Psoas muscle (tissue), 8 donors: ENCODE results near the gene FCRL2. TPM values are rescaled to one million over a fixed set of nuclear protein-coding genes. Genes with fewer than 3 reads are reported as not detected.

Experiments used
- ATAC-seq, 4 donors: fragments of 200-7000 bp; cut with Tn5 transposase; one replicate each; pipeline ENCODE4 v1.9.1; 2020; ENCODE audit warnings: moderate library complexity in 3 of 4, mild to moderate bottlenecking in 2 of 4
- DNase-seq, 2 donors: peaks; one replicate each; pipeline ENCODE4 v3.0.0-alpha.2; 2020
- H3K27ac ChIP-seq: fragments of 200-600 bp; one replicate; pipeline ENCODE4 v1.8.0; 2022
- H3K27me3 ChIP-seq, 3 donors: fragments of 200-600 bp in 1 of 3; one replicate each; pipeline versions ENCODE4 v1.6.1 to v1.8.0; 2013 to 2022; ENCODE audit warnings: low read length in 2 of 3, mild to moderate bottlenecking in 2 of 3, moderate library complexity in 1 of 3; ENCODE audit not compliant: insufficient read depth in 3 of 3
- H3K36me3 ChIP-seq, 2 donors: fragments of 200-600 bp in 1 of 2; one replicate each; pipeline versions ENCODE4 v1.6.1 to v1.8.0; 2013 to 2022; ENCODE audit warnings: low read depth in 1 of 2, mild to moderate bottlenecking in 1 of 2, moderate library complexity in 1 of 2; ENCODE audit not compliant: insufficient read depth in 1 of 2
- H3K4me1 ChIP-seq: fragments of 200-600 bp; one replicate; pipeline ENCODE4 v1.8.0; 2022
- H3K4me3 ChIP-seq: fragments of 200-600 bp; one replicate; pipeline ENCODE4 v1.8.0; 2022; ENCODE audit warnings: mild to moderate bottlenecking
- H3K9me3 ChIP-seq: fragments of 200-600 bp; one replicate; pipeline ENCODE4 v1.8.0; 2022
- WGBS, 3 donors: extraction: QIAGEN DNeasy Blood & Tissue Kit; methylation state at CpG; one replicate each; pipeline versions ENCODE4 v1.1.6 to v1.1.7; 2013; 5-methylcytosine and 5-hydroxymethylcytosine counted together
- intact Hi-C, 2 donors: fragments of 100-400 bp; cut with DNase I; formaldehyde crosslinking; loops; one replicate each; pipeline versions ENCODE4 v1.11.0 to v1.14.2; 2022
- polyA plus RNA-seq, 3 donors: library from polyadenylated mRNA; stranded (reverse); fragments of 200-250 nt; gene quantifications; one replicate each; pipeline ENCODE4 v1.2.3, GENCODE V29; 2013
- total RNA-seq, 4 donors: library from RNA; stranded (reverse); fragmentation: NEBNext Ultra II Directional in 2 of 4; extraction: Animal tissue kit (Norgen Biotek cat#: 25700) in 2 of 4; gene quantifications; one replicate each; pipeline versions ENCODE4 v1.2.1 to v1.2.4, GENCODE V29; 2021 to 2023
- TF ChIP-seq, protein P1 (sequence below): fragments of 200-600 bp; IDR thresholded peaks from one replicate; pipeline ENCODE4 v1.8.0; 2022; ENCODE audit warnings: antibody characterized with exemption
- donor health status: healthy with polysubstance abuse.
- donor health status: DM: no; HTN: no; CAD: no; lungs with moderate emphysema.
- donor health status: Bipolar disorder and iron deficiency.
- donor health status: healthy.
- donor health status: DM: yes; HTN: yes; CAD: no.
- donor health status: DM: no; HTN: no; CAD: no.
- donor health status: DM: no; HTN: no; CAD: no.
- donor health status: DM: yes; HTN: yes; CAD: no.

The FCRL2 gene
- total and polyA plus RNA-seq, 7 donors = 0.03 to 0.17 TPM; not detected in 5

DNA sequence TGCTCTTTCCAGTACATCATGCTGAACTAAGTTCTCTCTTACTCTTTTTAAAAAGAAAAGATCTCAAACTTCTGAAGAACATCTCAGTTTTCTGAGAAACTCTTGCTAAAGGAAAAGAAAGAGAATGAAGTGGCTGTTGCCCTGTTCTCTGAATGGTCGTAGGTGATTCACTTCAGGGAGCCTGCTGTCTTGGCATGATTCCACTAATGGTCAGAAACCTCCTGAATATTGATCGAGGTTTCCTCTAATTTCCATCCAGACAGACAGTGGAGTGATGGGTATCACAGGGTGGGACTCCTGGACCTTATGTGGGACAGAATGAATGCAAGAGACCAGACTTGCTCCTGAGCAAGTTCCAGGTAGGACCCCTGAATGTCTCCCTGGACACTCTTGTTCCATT lies 2.5 kb downstream of the FCRL2 start:
- TF ChIP-seq, protein P1, sequence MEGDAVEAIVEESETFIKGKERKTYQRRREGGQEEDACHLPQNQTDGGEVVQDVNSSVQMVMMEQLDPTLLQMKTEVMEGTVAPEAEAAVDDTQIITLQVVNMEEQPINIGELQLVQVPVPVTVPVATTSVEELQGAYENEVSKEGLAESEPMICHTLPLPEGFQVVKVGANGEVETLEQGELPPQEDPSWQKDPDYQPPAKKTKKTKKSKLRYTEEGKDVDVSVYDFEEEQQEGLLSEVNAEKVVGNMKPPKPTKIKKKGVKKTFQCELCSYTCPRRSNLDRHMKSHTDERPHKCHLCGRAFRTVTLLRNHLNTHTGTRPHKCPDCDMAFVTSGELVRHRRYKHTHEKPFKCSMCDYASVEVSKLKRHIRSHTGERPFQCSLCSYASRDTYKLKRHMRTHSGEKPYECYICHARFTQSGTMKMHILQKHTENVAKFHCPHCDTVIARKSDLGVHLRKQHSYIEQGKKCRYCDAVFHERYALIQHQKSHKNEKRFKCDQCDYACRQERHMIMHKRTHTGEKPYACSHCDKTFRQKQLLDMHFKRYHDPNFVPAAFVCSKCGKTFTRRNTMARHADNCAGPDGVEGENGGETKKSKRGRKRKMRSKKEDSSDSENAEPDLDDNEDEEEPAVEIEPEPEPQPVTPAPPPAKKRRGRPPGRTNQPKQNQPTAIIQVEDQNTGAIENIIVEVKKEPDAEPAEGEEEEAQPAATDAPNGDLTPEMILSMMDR = no peak
- no peaks in the 10 kb centered on the region for H3K36me3 ChIP-seq
- 58 to 68% (median 58%) methylated on average over 2 of the region's 2 CpGs for WGBS, 3 donors
- ATAC-seq (no peak), DNase-seq (no peak)
- H3K27me3 ChIP-seq = no peaks in the 10 kb centered on the region
- H3K27ac ChIP-seq = no peak overlapping the region
- no peak overlapping the region for H3K4me3 ChIP-seq
- no peaks in the 10 kb centered on the region for H3K9me3 ChIP-seq
- H3K4me1 ChIP-seq = no peaks in the 10 kb centered on the region
- intact Hi-C loops = no loop called here

DNA sequence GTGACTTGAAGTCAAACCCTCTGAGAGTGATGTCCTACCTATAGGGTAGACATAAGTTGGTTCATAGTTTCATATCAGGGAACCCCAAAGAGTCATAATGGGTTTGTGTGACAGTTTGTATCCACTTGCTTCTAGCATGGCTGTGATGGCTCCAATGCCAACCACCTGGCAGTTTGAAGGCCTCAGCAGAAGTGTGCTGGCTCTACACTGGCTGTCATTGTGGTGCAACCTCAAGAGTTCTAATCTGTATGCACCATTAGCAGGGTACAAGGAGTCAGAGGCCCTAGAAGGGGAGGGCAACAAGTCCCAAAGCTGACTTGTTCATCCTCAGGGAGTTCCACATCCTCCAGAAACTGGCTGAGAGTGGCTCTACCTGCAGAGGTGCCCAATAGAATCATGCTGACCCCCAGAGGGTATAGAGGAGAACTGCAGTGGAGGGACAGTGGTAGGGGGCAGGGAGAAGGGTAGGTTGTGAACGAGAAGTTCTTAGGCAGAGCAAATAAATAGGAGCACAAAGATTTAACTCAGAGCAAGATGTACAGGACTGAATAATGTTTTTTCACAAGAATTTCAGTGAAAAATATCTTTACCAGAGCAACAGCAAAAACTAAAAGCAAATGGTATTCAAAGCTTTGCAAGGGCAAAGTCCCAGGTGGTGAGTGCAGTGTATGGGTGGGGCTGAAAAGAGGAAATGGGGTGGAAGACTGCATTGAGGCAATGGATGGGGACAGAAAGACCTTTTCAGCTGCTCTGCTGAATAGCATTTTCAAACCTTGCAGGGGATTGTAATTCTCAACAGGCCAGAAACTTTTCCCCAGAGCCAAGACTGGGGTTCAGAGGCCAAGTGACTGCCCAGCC lies 3.2 kb downstream of the FCRL2 start:
- 30 to 45% (median 35%) methylated on average over 1 of the region's 1 CpG for WGBS, 3 donors
- Histone ChIP-seq H3K36me3 (no peaks in the 10 kb centered on the region), H3K27ac (no peak overlapping the region), H3K9me3 (no peaks in the 10 kb centered on the region), H3K4me1 (no peaks in the 10 kb centered on the region), H3K4me3 (no peak overlapping the region), H3K27me3 (no peaks in the 10 kb centered on the region)
- ATAC-seq (no peak), DNase-seq (no peak)
- intact Hi-C loops = no loop called here
- TF ChIP-seq, protein P1 = no peak

DNA sequence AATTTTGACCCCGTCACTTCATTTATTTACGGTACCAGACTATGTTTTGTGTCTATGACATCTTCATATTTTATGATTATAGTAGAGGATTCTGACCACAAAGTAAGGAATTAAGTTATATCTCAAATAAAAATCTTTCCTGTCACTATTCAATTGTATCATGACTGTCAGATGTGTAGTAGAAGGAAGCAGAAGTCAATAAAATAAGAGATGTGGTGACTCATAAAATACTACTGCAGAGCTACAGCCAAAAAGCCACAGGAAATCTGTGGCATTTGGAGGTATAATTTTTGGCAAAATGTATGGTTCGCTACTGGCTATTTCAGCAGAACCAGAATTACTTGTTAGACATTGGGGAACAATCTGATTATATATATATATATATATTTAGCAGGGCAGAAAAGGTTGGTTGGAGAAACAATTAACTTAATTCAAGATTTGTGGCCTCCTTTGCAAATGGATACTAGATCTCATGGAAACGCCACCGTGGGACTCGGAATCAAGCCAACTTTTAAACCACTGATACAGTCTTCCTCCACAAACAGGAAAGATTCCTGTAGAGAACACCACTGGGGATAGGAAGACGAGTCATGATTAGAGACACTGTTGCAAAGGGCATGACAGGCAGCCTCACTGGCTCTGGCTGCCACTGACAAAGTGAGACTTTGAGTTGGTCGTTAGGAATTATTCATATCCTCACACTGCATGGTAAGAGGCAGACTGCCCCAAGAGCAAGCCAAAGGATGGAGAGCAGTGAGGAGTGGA lies 5.1 kb downstream of the FCRL2 start:
- ATAC-seq = no peak
- intact Hi-C loops = no loop called here
- H3K27ac ChIP-seq = no peak overlapping the region

DNA sequence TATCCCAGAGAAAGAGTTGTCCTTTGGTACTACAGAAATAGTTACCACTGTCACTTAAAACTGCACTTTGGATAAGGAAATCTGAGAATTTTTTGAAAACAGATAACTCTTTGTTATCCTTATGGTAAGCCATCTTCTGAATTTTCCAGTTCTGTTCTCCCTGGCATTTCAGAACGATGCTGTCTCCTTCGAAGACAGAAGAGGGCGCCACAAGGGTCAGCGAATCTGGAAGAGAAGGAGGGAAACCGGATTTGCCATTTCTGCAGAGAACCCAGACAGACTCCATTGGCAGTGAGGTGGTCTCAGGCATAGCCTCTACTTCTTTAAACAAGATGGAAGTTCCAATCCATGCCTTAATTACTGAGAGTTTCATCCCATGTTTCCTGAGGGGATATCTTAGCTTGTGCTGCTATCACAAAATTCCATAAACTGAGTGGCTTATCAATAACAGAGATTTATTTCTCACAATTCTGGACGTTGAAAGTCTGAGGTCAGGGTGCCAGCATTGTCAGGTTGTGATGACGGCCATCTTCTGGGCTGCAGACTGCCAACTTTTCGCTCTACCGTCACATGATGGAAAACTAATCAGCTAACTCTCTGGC lies 6.4 kb downstream of the FCRL2 start:
- H3K36me3 ChIP-seq = no peaks in the 10 kb centered on the region
- 50% methylated on average over 9 of the region's 9 CpGs for WGBS, 3 donors
- H3K4me3 ChIP-seq = no peak overlapping the region
- H3K9me3 ChIP-seq = no peaks in the 10 kb centered on the region
- intact Hi-C loops = no loop called here
- no peaks in the 10 kb centered on the region for H3K27me3 ChIP-seq
- no peaks in the 10 kb centered on the region for H3K4me1 ChIP-seq
- no peak for DNase-seq
- TF ChIP-seq, protein P1 = no peak
- no peak for ATAC-seq
- H3K27ac ChIP-seq = no peak overlapping the region

More for the DNA sequence above, 5.1 kb downstream of the FCRL2 start:
- H3K4me3 ChIP-seq = no peak overlapping the region
- H3K9me3 ChIP-seq = no peaks in the 10 kb centered on the region
- WGBS, 3 donors = 63 to 70% (median 65%) methylated on average over 8 of the region's 8 CpGs
- TF ChIP-seq, protein P1 = no peak
- no peaks in the 10 kb centered on the region for H3K27me3 ChIP-seq
- no peaks in the 10 kb centered on the region for H3K4me1 ChIP-seq
- no peaks in the 10 kb centered on the region for H3K36me3 ChIP-seq
- no peak for DNase-seq
